ENCODE measurements around the gene TLCD3B.
"Not testable (repeated sequence)": the region's sequence is repeated elsewhere in the genome, so short reads cannot be mapped to it uniquely, and the experiment has no call there.

The TLCD3B gene

GRCh38 chr16:30025156-30025555 is 5.9 kb downstream of the TLCD3B start:
- DNase-seq: no peak

- DNase-seq: no peak
Measured at GRCh38 chr16:30024451-30024850, 6.6 kb downstream of the TLCD3B start.

GRCh38 chr16:30023586-30023985 is 7.5 kb downstream of the TLCD3B start:
- DNase-seq: no peak

- no peak for DNase-seq
Measured at GRCh38 chr16:30022887-30023286, 8.2 kb downstream of the TLCD3B start, which contains the start of gene C16orf92. Gene C16orf92 (plus strand): TSS chr16:30023198. CDS start chr16:30023341, 143 bp downstream.

GRCh38 chr16:30018731-30019158 is 12.3 kb downstream of the TLCD3B start:
- no peak for DNase-seq

GRCh38 chr16:30017937-30018336 is 13.1 kb downstream of the TLCD3B start:
- DNase-seq: not testable (repeated sequence)

- DNase-seq: no peak
Measured at GRCh38 chr16:30017277-30017656, 13.8 kb downstream of the TLCD3B start.

- DNase-seq: no peak
Measured at GRCh38 chr16:30016555-30017276, 14.4 kb downstream of the TLCD3B start.

- not testable (repeated sequence) for DNase-seq
Measured at GRCh38 chr16:30015450-30015849, 15.6 kb downstream of the TLCD3B start.

GRCh38 chr16:30012598-30012997 is 18.5 kb downstream of the TLCD3B start:
- DNase-seq: not testable (repeated sequence)

GRCh38 chr16:30011714-30012504 is 19.2 kb downstream of the TLCD3B start:
- no peak for DNase-seq

- no peak for DNase-seq
Measured at GRCh38 chr16:30010844-30011713, 20.0 kb downstream of the TLCD3B start, which contains the start of gene DOC2A. Gene DOC2A (minus strand): TSS chr16:30011027. CDS start chr16:30010222, 805 bp downstream.

GRCh38 chr16:30009990-30010843 is 20.9 kb downstream of the TLCD3B start:
- no peak for DNase-seq

- no peak for DNase-seq
Measured at GRCh38 chr16:30009085-30009862, 21.8 kb downstream of the TLCD3B start.

GRCh38 chr16:30007378-30007895 is 23.6 kb downstream of the TLCD3B start:
- no peak for DNase-seq

- no peak for DNase-seq
Measured at GRCh38 chr16:30006659-30007377, 24.3 kb downstream of the TLCD3B start.

GRCh38 chr16:30006095-30006473 is 25.0 kb downstream of the TLCD3B start:
- DNase-seq: no peak

GRCh38 chr16:30005341-30006094 is 25.6 kb downstream of the TLCD3B start:
- no peak for DNase-seq

GRCh38 chr16:30004811-30005242 is 26.2 kb downstream of the TLCD3B start:
- DNase-seq: peak; percentile 60

GRCh38 chr16:30004424-30004776 is 26.7 kb downstream of the TLCD3B start:
- DNase-seq: peak; percentile 56
